ENCODE results near the gene MGA. TPM values are rescaled to one million over a fixed set of nuclear protein-coding genes. Genes with fewer than 3 reads are reported as not detected.

The MGA gene
- total RNA-seq, 3 donors from 2014 or later: 27.9 to 37.3 (median 31.6) TPM

DNA sequence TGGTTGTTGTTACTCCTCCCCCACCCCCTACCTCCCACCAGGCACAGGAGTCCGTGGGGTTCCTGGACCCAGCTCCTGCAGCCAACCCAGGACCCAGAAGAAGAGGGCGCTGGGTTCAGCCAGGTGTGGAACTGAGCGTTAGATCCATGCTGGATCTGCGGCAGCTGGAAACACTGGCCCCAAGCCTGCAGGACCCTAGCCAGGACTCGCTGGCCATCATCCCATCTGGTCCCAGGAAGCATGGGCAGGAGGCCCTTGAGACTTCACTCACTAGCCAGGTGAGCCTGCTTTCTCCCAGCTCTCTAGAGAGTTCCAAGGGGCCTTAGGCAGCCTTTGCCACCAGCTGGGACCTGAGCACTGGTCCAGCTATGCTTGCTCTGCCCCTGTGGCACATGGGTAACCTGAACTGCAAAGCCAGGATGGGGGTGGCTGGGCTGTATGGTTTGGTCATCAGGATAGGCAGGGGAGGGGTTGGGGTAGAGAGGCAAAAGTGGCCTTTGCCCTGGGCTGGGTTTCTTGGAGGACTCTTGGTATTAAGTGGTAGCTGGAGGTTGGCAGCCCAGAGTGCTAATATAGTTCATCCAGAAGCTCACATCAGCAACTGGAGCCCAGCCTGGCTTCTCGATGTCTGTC is 160.7 kb downstream of the MGA start:
- Mint-ChIP-seq H3K27me3 (ENCODE audit: low read depth) (no peaks in the 10 kb centered on the region), H3K9me3 (no peaks in the 10 kb centered on the region), H3K4me1 (ENCODE audit: low read depth) (no peaks in the 10 kb centered on the region), H3K36me3 (ENCODE audit: insufficient read depth) (peaks cover 22% of the 10 kb centered on the region), H3K4me3 (no peak overlapping the region)
- ATAC-seq: no peak
- DNase-seq: no peak

DNA sequence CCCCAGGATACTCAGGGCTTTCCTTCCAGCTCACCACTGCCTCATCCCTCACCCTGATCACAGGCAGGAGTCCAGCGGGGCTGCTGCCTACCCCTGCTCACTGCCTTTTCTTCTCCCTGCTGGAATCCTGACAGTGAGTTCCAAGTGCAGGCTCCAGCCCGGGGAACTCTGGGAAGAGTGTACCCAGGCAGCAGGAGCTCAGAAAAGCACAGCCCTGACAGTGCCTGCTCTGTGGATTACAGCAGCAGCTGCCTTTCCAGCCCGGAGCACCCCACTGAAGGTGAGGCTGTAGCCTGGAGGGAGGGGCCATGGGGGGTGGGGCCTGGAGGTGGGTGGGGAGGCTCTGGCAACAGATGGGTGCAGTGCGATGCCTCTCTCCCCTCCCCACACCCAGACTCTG is 161.6 kb downstream of the MGA start:
- DNase-seq (no peak), ATAC-seq (no peak)
- peaks cover 4% of the 10 kb centered on the region for H3K4me1 Mint-ChIP-seq (ENCODE audit: low read depth)
- H3K4me3 Mint-ChIP-seq: no peak overlapping the region
- peaks cover 17% of the 10 kb centered on the region for H3K36me3 Mint-ChIP-seq (ENCODE audit: insufficient read depth)
- H3K27me3 Mint-ChIP-seq (ENCODE audit: low read depth): no peaks in the 10 kb centered on the region
- no peaks in the 10 kb centered on the region for H3K9me3 Mint-ChIP-seq

DNA sequence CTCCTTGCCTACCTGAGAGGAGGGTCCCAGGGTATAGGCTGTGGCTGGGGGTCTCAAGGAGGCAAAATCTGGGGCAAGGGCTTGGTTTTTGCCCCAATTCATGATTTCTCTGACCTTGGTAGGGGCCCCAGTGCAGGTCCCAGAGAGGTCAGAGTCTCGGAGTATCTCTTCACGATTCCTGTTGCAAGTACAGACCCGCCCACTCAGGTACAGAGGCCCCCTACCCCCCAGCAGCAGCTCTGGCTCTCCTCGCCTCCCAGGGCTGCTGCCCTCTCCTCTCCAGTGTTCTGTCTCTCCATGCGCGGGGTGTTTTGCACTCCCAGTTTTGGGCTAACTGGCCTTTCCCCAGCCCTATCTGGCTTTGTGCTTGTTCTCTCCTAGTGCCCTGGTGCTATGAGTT is 162.3 kb downstream of the MGA start:
- Mint-ChIP-seq H3K4me1 (ENCODE audit: low read depth) (peaks cover 4% of the 10 kb centered on the region), H3K36me3 (ENCODE audit: insufficient read depth) (peaks cover 16% of the 10 kb centered on the region), H3K27me3 (ENCODE audit: low read depth) (no peaks in the 10 kb centered on the region), H3K9me3 (no peaks in the 10 kb centered on the region), H3K4me3 (no peak overlapping the region)
- no peak for DNase-seq
- ATAC-seq: no peak

Other genes starting within 250 kb of the MGA start
- gene RTF1, start 243.3 kb upstream of the MGA start, total RNA-seq: 10 to 100 TPM; 28.6 to 38.3 (median 32.6) TPM
- under 1 TPM; 0.20 to 0.47 (median 0.27) TPM for gene ITPKA, start 166.5 kb upstream of the MGA start, total RNA-seq
- gene LTK, start 146.6 kb upstream of the MGA start, total RNA-seq: under 1 TPM; 0.11 to 0.24 (median 0.23) TPM
- 10 to 100 TPM; 63.6 to 70.4 (median 66.2) TPM for gene RPAP1, start 116.1 kb upstream of the MGA start, total RNA-seq
- 1 to 10 TPM; 2.2 to 2.9 (median 2.3) TPM for gene TYRO3, start 101.2 kb upstream of the MGA start, total RNA-seq
- 10 to 100 TPM; 21.9 to 23.3 (median 22.5) TPM for gene MAPKBP1, start 114.1 kb downstream of the MGA start, total RNA-seq
- gene JMJD7, start 167.7 kb downstream of the MGA start, total RNA-seq: 10 to 100 TPM in 1 of 3 donors, 1 to 10 TPM in 2; 8.4 to 11.7 (median 8.8) TPM
- gene PLA2G4B, start 178.4 kb downstream of the MGA start, total RNA-seq: 1 to 10 TPM; 3.6 to 5.5 (median 4.9) TPM
- under 1 TPM; 0.16 to 0.69 (median 0.46) TPM for gene SPTBN5, start 233.6 kb downstream of the MGA start, total RNA-seq